Prostate gland (tissue), 2 donors: ENCODE measurements around the gene WWOX.

Source experiments
- POLR2A ChIP-seq: fragments of 450-650 bp; IDR thresholded peaks from one replicate; pipeline ENCODE4 v1.6.1; 2016; ENCODE audit warnings: antibody characterized with exemption, mild to moderate bottlenecking
- TF ChIP-seq, protein P1 (sequence below), 4 experiments: fragments of 200-600 bp in 2 of 4; fragments of 450-650 bp in 2 of 4; sonication (generic) in 2 of 4; IDR thresholded peaks; 1 replicate in 3 of 4; 2 replicates in 1 of 4; pipeline ENCODE4 v1.5.1; 2016 to 2019; ENCODE audit warnings: antibody characterized with exemption in 4 of 4, mild to moderate bottlenecking in 2 of 4, moderate library complexity in 2 of 4

DNA sequence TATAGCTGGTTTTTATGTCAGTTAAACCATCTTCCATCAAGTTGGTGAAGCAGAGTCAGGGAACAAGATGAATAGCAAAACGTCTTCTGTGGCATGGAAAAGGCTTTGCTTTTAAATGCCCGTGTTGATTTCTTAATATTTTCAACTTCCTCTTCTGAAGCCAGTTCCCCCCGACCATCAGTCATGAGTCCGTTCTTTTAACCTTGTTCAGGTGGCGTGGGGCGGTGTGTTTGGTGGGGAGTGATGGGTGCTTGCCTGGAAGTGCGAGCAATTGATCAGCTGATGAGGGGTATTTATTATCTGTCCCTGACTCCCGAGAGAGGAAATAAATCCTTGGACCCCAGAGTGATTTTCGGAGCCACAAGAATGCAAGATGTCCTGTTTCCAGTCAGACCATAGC, 147.1 kb downstream of the WWOX start:
- no peak for TF ChIP-seq POLR2A
- TF ChIP-seq, protein P1, sequence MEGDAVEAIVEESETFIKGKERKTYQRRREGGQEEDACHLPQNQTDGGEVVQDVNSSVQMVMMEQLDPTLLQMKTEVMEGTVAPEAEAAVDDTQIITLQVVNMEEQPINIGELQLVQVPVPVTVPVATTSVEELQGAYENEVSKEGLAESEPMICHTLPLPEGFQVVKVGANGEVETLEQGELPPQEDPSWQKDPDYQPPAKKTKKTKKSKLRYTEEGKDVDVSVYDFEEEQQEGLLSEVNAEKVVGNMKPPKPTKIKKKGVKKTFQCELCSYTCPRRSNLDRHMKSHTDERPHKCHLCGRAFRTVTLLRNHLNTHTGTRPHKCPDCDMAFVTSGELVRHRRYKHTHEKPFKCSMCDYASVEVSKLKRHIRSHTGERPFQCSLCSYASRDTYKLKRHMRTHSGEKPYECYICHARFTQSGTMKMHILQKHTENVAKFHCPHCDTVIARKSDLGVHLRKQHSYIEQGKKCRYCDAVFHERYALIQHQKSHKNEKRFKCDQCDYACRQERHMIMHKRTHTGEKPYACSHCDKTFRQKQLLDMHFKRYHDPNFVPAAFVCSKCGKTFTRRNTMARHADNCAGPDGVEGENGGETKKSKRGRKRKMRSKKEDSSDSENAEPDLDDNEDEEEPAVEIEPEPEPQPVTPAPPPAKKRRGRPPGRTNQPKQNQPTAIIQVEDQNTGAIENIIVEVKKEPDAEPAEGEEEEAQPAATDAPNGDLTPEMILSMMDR (IDR thresholded peaks at IDR 0.05) = no peak
